GM21447 (cell line): ENCODE results near the gene BNIP3.
"Not testable (repeated sequence)": the region's sequence is repeated elsewhere in the genome, so short reads cannot be mapped to it uniquely, and the experiment has no call there.

Experiments used
- ATAC-seq: cut with Tn5 transposase; IDR thresholded peaks from one replicate; pipeline ENCODE4 v1.9.1; 2021; ENCODE audit not compliant: unreplicated experiment

Gene BNIP3

DNA sequence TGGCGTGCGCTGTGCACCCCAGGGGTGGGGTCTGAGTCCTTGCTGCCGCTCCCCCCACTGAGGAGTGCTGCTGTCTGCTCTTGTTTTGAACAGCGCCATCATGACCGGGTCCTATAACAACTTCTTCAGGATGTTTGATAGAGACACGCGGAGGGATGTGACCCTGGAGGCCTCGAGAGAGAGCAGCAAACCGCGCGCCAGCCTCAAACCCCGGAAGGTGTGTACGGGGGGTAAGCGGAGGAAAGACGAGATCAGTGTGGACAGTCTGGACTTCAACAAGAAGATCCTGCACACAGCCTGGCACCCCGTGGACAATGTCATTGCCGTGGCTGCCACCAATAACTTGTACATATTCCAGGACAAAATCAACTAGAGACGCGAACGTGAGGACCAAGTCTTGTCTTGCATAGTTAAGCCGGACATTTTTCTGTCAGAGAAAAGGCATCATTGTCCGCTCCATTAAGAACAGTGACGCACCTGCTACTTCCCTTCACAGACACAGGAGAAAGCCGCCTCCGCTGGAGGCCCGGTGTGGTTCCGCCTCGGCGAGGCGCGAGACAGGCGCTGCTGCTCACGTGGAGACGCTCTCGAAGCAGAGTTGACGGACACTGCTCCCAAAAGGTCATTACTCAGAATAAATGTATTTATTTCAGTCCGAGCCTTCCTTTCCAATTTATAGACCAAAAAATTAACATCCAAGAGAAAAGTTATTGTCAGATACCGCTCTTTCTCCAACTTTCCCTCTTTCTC lies 26.0 kb downstream of the BNIP3 start:
- no peak for ATAC-seq

DNA sequence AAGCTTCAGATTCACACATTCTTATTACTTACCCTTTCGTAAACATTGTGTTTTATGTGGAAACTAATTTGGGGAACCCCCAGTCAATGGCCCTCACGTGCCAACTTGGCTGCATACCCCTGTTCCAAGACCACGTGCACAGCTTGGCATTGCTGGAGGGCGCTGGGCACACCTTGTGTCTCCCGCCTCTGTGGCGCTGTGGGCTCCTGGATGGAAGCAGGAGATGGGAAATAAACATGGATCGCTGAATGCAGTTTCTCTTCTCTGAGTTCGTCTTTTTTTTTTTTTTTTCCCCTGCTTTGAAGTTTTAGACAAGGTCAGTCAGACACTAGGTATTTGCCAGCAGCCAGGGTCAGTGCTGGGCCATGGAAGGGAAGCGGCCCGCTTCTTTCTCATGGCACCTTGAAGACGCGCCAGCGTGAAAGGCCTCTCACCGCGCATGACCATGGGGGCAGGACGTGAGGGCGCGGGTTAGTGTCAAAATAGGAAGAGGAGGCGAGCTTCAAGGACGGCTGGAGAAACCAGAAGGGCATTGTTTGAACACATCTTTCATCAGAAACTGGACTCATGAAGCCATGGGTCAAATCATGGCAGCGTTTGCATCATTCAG lies 27.3 kb downstream of the BNIP3 start:
- no peak for ATAC-seq

DNA sequence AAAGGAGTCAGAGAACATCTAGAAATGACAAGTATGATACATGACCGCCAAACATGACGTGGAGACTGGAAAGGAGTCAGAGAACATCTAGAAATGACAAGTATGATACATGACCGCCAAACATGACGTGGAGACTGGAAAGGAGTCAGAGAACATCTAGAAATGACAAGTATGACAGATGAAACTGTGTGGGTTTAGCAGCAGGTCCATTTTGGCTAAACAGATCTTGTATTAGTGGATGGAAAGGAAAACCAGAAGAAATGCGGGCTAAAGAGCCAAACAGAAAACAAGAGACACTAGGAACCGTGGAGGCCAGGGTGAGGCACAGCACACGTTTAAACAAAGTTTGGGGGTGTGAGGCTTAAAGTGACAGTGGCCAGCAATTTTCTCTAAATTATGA lies 31.8 kb downstream of the BNIP3 start:
- ATAC-seq = not testable (repeated sequence)

DNA sequence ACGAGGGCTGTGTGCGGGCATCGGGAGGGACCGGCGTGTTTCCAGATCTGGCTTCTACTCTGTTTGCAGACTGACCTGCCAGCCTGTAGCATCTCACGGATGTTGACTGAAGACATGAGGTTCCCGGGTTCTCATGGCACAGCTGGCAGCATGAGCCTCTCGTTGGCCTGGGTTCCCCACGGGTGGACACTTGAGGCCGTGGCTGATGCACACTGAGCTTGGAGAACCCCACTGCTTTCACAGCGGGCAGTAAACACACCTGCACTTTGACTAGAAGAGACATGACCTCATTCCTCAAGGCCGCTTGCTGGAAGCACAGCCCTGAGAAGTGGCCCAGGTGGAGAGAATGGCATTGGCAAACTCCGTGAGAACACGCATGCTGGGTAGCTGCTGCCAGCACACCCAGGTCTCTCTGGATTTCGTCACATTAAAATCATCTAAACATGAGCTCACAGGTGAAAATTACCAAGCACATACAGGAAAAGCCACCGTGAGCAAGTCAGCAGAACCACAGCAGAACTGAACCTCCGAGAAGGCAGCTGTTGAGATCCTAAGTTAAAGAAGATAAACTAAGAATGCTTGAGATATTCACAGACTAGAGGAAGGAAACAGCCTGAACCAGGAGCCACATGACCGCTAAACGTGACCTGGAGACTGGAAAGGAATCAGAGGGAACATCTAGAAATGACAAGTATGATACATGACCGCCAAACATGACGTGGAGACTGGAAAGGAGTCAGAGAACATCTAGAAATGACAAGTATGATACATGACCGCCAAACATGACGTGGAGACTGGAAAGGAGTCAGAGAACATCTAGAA lies 32.5 kb downstream of the BNIP3 start:
- ATAC-seq = no peak

DNA sequence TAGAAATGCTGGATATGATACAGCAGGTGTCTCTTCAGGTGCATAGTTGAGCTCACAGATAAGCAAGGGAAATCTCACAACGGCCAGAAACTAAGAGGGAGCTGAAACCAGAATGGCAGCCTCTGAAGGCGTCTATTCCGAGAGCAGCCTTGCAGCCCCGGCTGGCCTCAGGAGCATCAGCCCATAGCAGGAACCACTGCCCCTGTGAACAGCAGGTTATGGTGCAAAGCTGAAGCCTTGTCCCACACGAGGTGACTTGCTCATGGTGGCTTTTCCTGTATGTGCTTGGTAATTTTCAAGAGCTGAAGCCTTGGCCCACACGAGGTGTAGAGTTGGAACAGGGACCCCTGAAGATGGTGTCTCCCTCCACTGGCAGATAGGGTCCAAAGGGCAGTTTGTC lies 33.2 kb downstream of the BNIP3 start:
- no peak for ATAC-seq

DNA sequence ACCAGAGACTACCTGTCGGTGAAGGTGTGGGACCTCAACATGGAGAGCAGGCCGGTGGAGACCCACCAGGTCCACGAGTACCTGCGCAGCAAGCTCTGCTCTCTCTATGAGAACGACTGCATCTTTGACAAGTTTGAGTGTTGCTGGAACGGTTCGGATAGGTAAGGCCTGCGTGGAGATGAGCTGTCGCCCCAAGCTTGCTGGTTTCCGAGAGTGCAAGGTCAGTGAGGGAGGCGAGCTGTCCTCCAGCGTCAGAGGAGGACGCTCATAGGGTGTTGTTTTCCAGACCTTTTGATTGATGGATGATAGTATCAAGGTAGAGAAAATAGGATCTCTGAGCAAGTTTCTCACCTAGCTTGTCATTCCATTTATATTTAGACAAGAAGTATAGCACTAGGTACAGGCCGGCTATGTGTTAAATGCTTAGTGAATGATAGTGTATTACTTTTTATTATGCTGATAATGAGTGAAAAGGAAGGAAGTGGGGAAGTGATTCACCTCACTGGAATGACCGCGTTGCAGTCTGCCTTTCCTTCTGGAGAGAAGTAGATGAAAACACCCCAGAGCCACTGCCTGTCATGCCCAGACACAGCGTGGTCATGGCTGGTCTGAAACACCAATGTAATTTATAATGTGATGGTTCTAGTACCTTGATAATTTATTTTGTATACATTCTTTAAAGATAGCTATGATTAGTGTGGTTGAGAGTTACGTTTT lies 33.9 kb downstream of the BNIP3 start:
- no peak for ATAC-seq

DNA sequence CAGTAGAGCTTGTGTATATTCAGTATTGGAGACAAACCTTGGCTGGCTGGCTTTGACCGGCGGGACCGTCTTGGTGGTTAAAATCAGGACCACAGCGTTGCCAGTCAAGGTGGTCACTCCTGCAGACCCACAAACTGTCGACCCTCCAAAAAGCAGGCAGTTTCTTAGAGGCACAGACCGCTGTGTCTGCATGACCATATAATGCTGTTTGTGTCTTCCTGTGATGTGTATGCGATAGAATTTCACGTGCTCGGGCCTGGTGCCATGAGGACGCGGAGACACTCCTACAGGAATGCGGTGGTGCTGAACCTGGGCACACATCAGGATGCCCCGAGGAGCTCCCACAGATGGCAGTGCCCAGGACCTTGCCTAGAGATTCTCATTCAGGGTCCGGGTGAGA lies 34.8 kb downstream of the BNIP3 start:
- no peak for ATAC-seq

DNA sequence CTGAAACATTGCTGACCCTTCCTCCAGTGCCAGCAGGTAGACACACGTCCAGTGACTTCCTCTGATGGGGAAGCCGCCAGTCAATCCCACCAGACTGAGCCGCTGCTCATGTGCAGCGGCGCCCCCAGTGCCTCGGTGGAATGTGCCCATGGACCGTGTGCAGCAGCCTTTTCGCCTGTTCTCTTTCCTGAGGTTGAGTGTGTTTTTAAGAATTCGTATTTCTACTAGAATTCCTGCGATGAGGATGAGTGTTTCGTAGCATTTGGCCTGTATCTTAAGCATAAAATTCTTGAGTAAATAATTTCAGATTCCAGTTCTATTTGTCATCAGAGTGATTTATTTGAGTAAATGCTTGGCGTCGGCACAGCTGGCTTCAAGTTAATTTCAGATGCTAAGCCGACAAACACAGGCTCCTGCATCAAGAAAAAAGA lies 35.4 kb downstream of the BNIP3 start:
- ATAC-seq = no peak

DNA sequence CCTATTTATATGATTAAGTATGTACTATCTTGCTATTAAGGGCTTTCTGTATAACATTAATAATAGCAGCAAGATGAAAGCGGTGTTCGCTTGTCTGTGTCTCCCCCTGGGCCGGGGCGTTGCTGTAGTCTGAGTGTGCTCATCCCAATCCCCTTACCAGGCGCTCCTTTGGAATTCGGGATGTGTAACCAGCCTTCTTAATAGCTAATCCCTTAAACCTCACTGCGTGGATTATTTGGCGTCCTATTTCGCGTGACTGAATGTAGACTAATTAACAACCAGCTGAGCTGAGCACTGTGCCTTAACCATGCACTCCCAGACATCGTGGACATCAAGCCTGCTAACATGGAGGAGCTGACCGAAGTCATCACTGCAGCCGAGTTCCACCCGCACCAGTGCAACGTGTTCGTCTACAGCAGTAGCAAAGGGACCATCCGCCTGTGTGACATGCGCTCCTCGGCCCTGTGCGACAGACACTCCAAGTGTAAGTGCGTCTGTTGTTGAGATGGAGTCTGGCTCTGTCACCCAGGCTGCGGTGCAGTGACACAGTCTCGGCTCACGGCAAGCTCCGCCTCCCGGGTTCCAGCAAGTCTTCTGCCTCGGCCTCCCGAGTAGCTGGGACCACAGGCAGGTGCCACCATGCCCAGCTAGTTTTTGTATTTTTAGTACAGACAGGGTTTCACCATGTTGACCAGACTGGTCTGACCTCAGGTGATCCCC lies 36.6 kb downstream of the BNIP3 start:
- ATAC-seq = no peak

DNA sequence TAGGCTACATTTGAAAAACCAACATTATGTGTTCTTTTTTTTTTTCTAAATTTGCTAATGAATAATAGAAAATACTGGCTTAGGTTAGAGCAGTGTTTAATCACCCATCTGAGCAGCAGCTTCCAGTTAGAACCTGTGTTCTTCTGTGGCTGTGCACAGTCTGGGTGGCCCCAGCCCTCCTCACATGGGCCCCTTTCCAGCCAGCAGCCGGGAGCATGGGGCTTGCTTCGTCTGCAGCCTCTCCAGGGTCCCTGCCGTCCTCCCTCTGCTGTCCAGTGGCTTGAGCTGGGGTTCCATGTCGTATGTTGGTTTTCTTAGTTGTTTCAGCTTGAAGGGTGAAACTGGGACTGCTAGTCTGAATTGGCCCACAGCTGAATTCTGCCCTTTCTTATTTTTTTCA lies 37.3 kb downstream of the BNIP3 start:
- no peak for ATAC-seq

DNA sequence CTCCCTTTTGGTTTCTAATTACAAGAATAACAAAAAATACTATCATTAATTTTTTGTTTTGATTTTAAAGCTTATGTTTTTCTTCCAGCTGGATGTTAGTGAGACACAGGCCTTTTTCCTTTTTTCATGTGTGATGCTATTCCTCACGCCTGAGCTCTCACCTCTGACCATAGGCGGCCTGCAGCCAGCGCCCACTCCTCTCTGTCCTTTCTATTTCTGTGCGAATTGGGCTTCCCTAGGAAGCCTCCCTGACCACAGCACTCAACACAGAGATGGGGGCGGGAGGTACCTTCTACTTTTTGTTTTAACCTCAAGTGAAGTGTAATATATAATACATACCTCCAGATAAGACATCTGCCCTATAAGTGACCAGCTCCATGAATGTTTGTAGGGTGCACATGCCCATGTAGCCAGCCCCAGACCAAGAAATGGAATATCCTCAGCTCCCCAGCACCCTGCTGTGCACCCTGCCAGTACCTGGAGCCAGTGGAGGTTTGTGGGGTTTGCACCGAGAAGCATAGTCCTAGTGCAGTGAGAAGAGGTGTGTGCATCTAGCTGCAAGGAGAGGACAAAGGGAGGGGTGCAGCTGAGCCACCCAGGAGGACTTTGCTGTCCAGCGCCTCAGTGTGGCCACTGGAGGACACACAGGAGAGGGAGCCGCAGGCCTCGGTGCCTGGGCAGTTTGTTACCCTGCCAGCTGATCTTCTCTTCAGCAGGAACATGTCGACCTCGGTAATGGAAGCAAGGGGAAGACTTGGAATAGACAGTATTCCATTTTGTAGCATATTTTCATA lies 38.5 kb downstream of the BNIP3 start:
- no peak for ATAC-seq

DNA sequence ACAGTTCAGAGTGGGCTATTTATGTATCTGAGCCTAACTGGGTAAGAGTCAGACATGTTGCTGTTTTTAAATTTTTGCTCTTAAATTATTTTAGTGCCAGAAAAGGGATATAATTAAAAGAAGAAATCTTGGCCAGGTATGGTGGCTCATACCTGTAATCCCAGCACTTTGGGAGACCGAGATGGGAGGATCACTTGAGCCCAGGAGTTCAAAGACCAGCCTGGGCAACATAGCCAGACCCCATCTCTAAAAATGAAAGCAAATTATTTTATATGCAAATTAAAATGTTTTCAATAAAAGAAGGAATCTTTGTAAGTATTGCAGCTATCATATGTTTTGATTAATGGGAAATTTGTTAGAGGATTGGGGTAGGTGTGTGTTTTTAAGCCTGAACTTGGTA lies 39.3 kb downstream of the BNIP3 start:
- ATAC-seq = no peak

DNA sequence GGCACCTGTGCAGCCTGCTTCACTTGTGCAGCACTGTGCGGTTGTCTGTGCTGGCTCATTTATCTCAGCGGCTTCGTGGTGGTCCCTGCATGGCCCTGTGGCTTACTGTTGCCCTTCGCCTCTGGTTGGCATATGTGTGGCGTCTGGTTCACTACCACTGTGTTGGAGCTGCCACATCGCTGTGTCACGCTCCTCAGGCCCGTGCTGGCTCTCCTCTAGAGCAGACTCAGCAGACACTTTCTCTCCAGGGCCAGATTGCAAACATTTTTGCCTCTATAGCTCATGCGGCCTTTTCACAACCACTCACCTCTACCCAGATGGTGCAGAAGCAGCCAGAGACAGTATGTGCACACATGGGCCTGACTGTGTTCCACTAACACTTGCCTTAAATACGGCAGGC lies 43.0 kb downstream of the BNIP3 start:
- ATAC-seq = no peak

DNA sequence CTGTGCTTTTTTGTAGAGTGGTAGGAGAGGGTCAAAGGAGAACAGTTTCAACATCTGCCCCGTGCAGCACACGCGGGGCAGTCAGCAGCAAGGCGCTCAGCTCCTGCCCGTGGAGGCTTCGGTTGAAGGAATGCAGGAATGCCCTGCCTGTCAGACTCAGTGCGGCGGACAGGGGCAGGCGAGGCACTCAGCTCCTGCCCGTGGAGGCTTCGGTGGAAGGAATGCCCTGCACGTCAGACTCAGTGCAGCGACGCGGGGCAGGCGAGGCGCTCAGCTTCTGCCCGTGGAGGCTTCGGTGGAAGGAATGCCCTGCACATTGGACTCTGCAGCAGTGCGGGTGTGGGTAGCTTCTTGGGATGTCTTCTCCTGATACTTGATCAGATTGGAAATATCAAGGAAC lies 43.9 kb downstream of the BNIP3 start:
- no peak for ATAC-seq

DNA sequence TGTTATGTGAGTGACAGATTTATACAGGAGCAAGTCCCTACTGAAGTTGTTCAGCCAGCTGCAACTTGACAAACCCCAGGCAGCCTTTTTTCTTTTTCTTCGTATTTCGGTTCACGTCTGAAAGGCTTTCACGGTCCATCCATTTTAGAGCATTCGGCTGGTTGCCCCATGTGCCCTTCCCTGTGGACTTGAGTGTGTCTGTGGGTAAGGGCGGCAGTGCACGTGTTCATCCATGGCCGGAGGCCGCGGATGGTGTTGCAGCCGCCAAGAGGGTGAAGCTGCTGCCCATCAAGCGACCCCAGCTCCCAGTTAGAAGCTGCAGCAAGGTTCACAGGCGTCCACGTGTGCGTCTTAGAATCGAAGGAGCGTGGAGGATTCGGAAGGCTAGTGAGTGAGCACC lies 45.0 kb downstream of the BNIP3 start:
- ATAC-seq = no peak

DNA sequence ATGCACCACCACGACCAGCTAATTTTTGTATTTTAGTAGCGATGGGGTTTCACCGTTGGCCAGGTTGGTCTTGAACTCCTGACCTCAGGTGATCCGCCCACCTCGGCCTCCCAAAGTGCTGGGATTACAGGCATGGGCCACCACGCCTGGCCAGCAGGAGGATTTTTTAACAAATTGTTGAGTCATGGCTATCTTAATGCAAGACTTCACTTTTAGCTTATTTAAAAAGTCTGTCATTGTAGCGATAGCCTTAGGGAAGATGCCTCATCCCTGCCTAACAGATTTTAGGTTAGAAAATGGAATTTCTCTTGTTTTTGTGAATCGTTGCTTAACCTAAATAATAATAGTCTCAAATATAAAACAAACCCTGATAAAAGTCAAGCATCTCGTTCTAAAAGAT lies 45.4 kb downstream of the BNIP3 start:
- ATAC-seq = no peak

DNA sequence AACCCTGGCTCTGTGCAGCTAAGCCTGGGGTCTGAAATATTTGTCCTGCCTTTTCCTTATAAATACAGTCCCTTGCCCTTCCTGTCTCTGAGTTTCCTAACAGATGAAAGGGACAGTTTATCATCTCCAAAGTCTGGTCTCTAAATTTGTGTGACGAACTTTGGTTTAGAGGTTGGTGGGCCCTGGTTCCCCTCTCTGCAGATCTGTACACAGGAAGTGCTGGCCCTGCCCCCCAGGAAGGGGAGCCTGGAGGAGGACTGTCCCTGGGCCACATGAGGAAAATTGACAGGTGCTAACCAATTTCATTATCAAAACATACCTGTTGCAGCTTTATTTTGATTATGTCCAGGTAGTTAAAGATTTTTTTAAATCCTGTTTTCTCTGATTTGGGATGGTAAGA lies 46.5 kb downstream of the BNIP3 start:
- no peak for ATAC-seq

DNA sequence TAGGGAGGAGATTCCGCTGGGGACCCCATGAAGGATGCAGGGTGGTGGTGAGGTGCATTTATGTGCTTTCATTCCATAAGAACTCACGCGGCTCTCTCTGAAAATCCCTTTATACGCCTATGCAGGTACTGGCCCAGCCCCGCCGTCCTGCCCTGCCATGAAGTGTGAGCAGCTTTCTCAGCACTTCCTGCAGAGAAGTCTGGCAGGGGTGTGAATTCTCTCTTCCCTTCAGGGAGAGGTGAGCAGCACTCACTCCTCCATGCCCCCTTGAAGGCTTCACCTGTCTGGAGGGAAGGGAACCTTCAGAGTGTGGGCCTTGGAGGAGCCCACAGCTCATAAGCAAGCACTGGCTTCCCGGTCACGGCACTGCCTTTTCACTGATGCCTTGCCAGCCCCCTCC lies 47.0 kb downstream of the BNIP3 start:
- ATAC-seq = no peak

DNA sequence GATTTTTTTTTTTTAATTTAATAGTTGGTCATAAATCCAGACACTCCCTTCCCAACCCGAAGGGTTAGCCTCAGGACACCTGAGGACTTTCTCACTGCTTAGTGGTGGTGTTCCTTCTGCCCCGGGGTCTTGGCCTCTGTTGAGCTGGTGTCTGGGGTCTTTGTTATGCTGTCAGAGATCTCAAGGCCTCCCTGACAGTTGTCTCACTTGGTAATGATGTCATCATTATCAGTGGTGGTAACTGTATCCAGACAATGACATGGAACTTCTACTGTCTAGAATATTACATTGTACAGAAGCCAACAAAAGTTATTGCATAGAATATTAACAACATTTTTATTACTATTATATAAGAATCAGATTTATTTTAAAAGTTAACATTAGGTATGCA lies 48.0 kb downstream of the BNIP3 start:
- no peak for ATAC-seq
